Ascending aorta (tissue), 2 donors: ENCODE results near the gene KIF26B. TPM values are rescaled to one million over a fixed set of nuclear protein-coding genes. Genes with fewer than 3 reads are reported as not detected.

Experiments
- DNase-seq, 2 donors: peaks; one replicate each; pipeline ENCODE4 v3.0.0-alpha.2; 2019; ENCODE audit warnings: low spot score in 2 of 2
- H3K27ac ChIP-seq, 2 donors: fragments of 200-600 bp; sonication (generic); one replicate each; pipeline ENCODE4 v1.5.1; 2016 to 2017; ENCODE audit warnings: mild to moderate bottlenecking in 1 of 2
- H3K27me3 ChIP-seq: fragments of 200-600 bp; sonication (generic); one replicate; pipeline ENCODE4 v1.5.1; 2017
- H3K36me3 ChIP-seq, 2 donors: fragments of 200-600 bp; sonication (generic); one replicate each; pipeline ENCODE4 v1.5.1; 2016
- H3K4me1 ChIP-seq, 2 donors: fragments of 200-600 bp; sonication (generic); one replicate each; pipeline ENCODE4 v1.5.1; 2016 to 2017; ENCODE audit warnings: mild to moderate bottlenecking in 1 of 2
- H3K4me3 ChIP-seq, 2 donors: fragments of 200-600 bp; sonication (generic); one replicate each; pipeline ENCODE4 v1.5.1; 2016 to 2017; ENCODE audit warnings: mild to moderate bottlenecking in 1 of 2
- H3K9me3 ChIP-seq, 2 donors: fragments of 200-600 bp; sonication (generic); one replicate each; pipeline ENCODE4 v1.5.1; 2016
- CTCF ChIP-seq, 3 experiments: fragments of 200-600 bp in 2 of 3; fragments of 450-650 bp in 1 of 3; sonication (generic) in 2 of 3; IDR thresholded peaks; one replicate each; pipeline ENCODE4 v1.5.1; 2016 to 2019; ENCODE audit warnings: antibody characterized with exemption in 3 of 3, mild to moderate bottlenecking in 1 of 3, moderate library complexity in 1 of 3
- intact Hi-C: fragments of 100-400 bp; cut with DNase I; formaldehyde crosslinking; loops from one replicate; pipeline ENCODE4 v1.15.1; 2023
- total RNA-seq: library from RNA; depleted of rRNA; stranded (reverse); fragments of >200 nt; gene quantifications from one replicate; pipeline ENCODE4 v1.1.0, GENCODE V29; 2016

The KIF26B gene
- total RNA-seq, 1 donor from 2014 or later: not detected

GRCh38 chr1:245404952-245405351 is 250.2 kb downstream of the KIF26B start:
- intact Hi-C loops: no loop called here
- Histone ChIP-seq H3K36me3 (no peaks in the 10 kb centered on the region), H3K4me3 (no peak overlapping the region), H3K9me3 (no peaks in the 10 kb centered on the region), H3K4me1 (no peaks in the 10 kb centered on the region), H3K27ac (no peak overlapping the region), H3K27me3 (no peaks in the 10 kb centered on the region)
- no peak for TF ChIP-seq CTCF (IDR thresholded peaks at IDR 0.05)
- no peak for DNase-seq

- no peak overlapping the region for H3K27ac ChIP-seq
- H3K36me3 ChIP-seq: no peaks in the 10 kb centered on the region
- intact Hi-C loops: no loop called here
- H3K4me1 ChIP-seq: no peaks in the 10 kb centered on the region
- no peak overlapping the region for H3K4me3 ChIP-seq
- no peaks in the 10 kb centered on the region for H3K27me3 ChIP-seq
- no peaks in the 10 kb centered on the region for H3K9me3 ChIP-seq
- no peak for DNase-seq
- TF ChIP-seq CTCF (IDR thresholded peaks at IDR 0.05): no peak
Measured at GRCh38 chr1:245406426-245406825, 251.6 kb downstream of the KIF26B start.

GRCh38 chr1:245407983-245408382 is 253.2 kb downstream of the KIF26B start:
- no peak overlapping the region for H3K4me3 ChIP-seq
- H3K9me3 ChIP-seq: no peaks in the 10 kb centered on the region
- H3K4me1 ChIP-seq: no peaks in the 10 kb centered on the region
- intact Hi-C loops: no loop called here
- no peak overlapping the region for H3K27ac ChIP-seq
- no peaks in the 10 kb centered on the region for H3K36me3 ChIP-seq
- TF ChIP-seq CTCF (IDR thresholded peaks at IDR 0.05): no peak
- DNase-seq: no peak
- H3K27me3 ChIP-seq: no peaks in the 10 kb centered on the region

GRCh38 chr1:245409341-245410195 is 254.8 kb downstream of the KIF26B start:
- no peak overlapping the region for H3K27ac ChIP-seq
- no peaks in the 10 kb centered on the region for H3K27me3 ChIP-seq
- H3K36me3 ChIP-seq: no peaks in the 10 kb centered on the region
- TF ChIP-seq CTCF (IDR thresholded peaks at IDR 0.05): no peak
- intact Hi-C loops: no loop called here
- H3K4me3 ChIP-seq: no peak overlapping the region
- H3K9me3 ChIP-seq: no peaks in the 10 kb centered on the region
- no peak for DNase-seq
- no peaks in the 10 kb centered on the region for H3K4me1 ChIP-seq

GRCh38 chr1:245411245-245412036 is 256.7 kb downstream of the KIF26B start:
- no peak for DNase-seq
- no peak for TF ChIP-seq CTCF (IDR thresholded peaks at IDR 0.05)

More at GRCh38 chr1:245411245-245412036, 256.7 kb downstream of the KIF26B start:
- Histone ChIP-seq H3K4me3 (no peak overlapping the region), H3K4me1 (no peaks in the 10 kb centered on the region), H3K27me3 (no peaks in the 10 kb centered on the region), H3K9me3 (no peaks in the 10 kb centered on the region), H3K36me3 (no peaks in the 10 kb centered on the region), H3K27ac (no peak overlapping the region)
- intact Hi-C loops: no loop called here
